Measurements from ENCODE around the gene ADPGK.

- TF ChIP-seq POLR2A (IDR thresholded peaks at IDR 0.05) (no peak), CTCF (IDR thresholded peaks at IDR 0.05) (peak in 4 of 6 experiments; percentile 33 to 63 (median 50))
Observed at GRCh38 chr15:72722071-72722696, 61.4 kb downstream of the ADPGK start.

Data from thyroid gland (tissue), 4 donors.